ENCODE results near the gene SGF29.
A peak's percentile ranks its signal among the peaks of the same experiment; 100 is the strongest.
"Not testable (repeated sequence)": the region's sequence is repeated elsewhere in the genome, so short reads cannot be mapped to it uniquely, and the experiment has no call there.

SGF29 gene

DNA sequence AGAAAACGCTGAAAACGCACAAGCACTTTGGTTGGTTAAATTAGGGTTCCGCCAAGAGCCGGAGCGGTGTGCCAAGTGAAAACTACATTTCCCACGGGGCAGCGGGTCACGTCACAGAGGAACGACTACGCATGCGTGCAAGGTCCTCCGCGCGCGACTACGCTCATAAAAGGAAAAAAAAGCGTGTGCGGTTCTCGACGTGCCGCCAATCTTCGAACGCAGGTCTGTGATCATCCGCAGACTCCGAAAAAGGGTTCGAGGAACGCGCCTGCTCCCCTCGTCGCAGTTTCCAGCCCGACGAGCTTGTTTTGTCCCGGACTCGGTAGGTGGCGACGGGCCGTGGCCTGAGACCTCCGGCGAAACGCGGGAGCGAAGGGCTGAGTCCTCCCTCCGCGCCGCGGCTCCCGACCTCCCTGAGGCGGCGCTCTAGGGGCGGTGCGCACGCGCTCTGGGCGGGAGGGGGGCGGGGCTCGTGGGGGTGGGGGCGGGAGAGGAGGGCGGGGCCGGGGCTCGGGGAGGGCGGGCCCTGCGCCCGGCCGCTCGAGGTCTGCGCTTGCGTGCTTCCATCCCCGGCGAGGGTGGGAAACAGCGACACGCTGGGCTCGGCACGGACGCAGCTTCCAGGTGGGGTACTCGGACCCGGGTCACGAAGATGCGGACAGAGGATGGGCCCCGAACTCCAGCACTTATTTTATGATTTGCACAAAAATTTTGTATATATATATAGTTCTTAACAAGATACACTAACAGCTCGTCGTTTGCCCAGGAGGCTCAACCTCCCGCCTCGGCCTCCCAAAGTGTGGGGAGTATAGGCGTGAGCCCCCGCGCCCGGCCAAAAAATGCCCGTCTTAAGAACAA, at the start of gene SGF29:
Gene SGF29, plus strand, starts transcription at position 145 of the 858 bp plus-strand sequence. CDS start 27,150 bp downstream, outside the sequence.
- peak; percentile 94 for DNase-seq (ENCODE audit: low spot score)

- DNase-seq (ENCODE audit: low spot score) = no peak
Measured at GRCh38 chr16:28504707-28505404, 48.9 kb upstream of the SGF29 start.

DNA sequence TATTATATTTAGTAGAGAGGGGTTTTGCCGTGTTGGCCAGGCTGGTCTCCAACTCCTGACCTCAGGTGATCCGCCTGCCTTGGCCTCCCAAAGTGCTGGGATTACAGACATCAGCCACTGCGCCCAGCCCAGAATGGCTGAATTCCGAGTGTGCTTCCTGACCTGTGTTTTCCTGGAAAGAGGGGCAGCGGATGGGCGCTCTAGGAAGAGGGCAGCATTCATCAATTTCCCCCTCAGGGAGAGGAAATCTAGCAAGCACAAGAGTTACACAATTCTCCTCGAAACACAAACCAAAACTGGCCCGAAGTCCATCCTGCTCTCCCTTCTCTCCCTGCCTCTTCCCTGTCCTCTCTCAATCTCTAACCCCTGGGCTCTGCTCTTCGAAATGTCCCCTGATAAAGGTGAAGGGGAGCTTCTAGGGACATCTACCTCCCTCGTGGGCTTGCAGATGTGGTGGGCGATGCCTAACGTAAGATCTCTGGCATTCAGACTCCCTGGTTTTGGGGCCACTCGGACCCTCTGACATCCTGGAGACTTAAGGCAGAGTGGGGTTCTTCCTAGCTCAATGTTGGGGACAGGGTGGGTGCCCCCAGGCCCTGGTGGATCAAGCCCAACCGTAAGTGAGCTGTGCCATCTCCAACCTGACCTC, 48.1 kb upstream of the SGF29 start:
- DNase-seq (ENCODE audit: low spot score) = no peak

GRCh38 chr16:28511031-28511430, 42.7 kb upstream of the SGF29 start:
- DNase-seq (ENCODE audit: low spot score) = no peak

DNA sequence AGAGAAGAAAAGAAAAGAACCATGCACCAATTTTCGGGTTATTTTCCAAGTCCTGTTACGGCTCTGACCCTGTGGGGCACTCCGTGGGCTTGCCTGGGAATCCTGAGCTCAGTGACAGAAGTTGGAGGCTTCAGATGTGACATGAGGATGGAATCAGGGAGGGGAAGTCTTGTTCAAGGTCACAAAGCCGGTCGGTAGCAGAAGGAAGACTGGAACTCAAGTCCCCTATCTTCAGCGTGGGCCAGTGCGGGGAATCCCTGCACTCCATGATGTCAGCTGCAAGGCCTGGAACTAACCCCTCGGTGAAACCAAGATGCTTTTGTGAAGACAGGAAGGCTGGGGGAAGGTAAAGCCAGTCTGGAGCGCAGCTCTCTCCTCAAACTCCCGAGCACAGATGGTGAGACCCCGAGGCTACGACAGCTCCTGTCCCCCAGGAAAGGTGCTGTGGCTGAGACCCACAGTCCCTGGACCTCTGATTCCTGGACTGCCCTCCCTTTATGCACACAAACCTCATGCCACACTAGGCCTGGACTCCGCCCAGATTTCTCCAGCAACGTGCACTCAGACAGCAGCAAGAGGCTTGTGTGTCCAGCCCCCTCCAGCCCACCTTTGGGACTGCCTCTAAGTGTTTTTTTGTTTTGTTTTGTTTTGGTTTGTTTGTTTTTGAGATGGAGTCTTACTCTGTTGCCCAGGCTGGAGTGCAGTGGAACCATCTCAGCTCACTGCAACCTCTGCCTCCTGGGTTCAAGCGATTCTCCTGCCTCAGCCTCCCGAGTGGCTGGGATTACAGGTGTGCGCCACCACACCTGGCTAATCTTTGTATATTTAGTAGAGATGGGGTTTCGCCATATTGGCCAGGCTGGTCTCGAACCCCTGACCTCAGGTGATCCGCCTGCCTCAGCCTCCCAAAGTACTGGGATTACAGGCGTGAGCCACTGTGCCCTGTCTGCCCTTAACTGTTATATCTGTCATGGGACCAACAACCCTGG, 41.6 kb upstream of the SGF29 start:
- DNase-seq (ENCODE audit: low spot score) = no peak

DNA sequence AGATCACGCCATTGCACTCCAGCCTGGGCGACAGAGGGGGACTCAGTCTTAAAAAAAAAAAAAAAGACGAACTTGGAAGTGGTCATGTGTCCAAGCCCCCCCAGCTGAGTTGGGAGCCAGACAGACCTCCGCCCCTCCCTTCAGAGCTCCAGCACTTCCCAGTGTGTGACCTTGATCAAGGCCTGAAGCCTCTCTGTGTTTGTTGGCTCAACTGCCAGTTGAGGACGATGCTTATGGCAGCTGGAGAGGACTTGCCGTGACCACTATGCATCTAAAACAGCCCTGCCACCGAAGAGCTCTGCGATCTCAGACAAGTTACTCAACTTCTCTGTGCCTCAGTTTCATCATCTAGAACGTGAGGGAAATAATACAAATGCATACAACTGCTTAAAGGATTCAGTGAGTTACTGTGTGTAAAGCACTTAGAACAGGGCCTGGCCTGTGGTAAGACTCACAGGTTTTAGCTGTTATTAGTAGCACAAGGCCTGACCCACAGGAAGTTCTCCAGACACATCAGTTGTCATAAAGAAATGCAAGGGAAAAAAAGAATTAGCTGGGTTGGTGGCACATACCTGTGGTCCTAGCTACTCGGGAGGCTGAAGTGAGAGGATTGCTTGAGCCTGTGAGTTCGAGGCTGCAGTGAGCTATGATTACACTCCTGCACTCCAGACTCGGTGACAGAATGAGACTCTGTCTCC, 40.1 kb upstream of the SGF29 start:
- no peak for DNase-seq (ENCODE audit: low spot score)

DNA sequence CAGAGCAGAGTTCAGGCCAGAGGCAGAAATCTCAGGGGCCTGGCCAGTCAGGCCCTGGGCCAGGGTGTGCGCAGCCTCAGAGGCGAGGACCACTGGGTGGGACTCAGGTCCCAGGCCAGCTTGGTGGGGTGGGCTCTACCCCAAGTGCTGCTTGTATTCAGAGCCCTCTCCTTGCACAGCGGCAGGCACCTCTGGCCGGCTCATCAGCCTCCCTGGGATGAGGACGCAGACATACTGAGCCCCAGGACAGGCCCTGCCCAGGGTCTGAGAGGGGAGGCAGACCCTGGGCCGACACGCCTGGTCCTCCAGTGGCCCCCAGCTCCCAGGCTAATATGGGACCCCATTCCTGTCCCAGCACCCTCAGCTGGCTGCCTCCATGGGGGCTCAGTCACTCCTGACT, 39.5 kb upstream of the SGF29 start:
- DNase-seq (ENCODE audit: low spot score) = no peak

DNA sequence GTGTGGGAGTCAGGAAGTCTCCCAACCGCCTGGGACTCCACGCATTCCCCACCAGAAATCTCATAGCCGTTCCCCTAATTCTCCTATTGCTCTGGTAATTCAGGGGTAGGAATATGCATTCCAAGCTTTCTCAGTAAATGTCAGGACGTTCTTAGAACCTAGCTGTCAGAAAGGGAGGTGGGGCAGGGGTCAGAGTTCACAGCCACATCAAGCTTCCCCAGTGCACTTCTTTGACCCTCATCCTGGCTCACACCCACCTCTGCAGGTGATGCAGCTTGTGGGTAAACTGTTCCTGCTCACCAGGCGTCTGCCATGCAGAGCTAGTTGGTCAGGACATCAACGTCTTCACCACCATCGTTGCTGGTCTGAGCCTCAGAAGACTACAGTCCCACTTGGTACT, 33.0 kb upstream of the SGF29 start:
- no peak for DNase-seq (ENCODE audit: low spot score)

DNA sequence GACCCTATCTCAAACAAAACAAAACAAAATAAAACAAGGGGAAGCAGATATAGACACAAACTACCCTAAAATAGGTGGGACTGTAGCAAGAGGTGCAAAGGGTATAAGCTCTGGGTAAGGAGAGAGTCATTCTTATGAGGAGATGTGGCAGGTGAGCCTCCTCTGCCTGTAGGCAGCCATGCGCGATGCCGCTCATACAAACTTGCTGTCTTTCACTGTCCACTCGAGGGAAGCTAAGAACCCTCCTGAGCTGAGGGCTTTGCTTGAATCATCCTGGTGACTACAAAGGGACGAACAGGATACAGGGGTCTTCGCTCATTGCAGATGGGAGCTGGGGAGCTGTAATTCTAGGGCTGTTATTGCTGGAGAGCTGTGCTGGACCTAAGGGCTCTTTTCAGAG, 32.3 kb upstream of the SGF29 start:
- DNase-seq (ENCODE audit: low spot score) = no peak

DNA sequence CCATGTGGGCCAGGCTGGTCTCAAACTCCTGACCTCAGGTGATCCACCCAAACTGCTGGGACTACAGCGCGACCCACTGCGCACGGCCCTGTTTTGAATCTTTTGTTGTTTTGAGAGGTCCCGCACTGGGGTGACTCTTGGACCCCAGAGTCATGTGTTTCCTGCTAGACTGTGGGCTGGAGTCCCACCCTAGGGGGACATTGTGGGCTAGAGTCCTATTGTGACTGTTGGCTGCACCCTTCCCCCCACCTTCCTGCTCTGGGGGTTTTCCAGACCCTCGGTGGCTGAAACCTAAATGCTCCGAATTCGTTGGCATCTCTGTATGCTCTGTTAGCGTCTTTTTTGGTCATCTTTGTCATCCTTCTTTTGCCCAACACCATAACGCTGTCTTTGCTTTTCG, 30.9 kb upstream of the SGF29 start:
- DNase-seq (ENCODE audit: low spot score) = no peak

DNA sequence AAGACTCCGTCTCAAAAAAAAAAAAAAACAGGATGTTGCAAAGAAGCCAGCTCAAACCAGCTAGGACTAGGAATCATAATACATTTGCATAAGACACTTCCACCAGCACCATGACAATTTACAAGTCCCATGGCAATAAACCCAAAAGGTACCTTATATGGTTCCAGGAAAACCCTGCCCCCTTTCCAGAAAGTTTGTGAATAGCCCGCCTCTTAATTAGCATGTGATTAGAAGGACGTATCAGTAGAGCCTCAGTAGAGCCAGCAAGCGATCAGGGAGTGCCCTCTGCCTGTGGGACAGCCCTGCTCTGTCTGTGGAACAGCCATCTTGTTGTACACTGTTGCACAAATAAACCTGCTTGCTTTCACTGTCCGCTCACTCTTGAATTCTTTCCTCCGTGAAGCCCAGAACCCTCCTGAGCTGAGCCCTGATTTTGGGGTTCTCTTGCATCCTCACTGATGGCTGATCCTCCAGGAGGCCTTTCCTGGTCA, 29.0 kb upstream of the SGF29 start:
- DNase-seq (ENCODE audit: low spot score) = no peak

DNA sequence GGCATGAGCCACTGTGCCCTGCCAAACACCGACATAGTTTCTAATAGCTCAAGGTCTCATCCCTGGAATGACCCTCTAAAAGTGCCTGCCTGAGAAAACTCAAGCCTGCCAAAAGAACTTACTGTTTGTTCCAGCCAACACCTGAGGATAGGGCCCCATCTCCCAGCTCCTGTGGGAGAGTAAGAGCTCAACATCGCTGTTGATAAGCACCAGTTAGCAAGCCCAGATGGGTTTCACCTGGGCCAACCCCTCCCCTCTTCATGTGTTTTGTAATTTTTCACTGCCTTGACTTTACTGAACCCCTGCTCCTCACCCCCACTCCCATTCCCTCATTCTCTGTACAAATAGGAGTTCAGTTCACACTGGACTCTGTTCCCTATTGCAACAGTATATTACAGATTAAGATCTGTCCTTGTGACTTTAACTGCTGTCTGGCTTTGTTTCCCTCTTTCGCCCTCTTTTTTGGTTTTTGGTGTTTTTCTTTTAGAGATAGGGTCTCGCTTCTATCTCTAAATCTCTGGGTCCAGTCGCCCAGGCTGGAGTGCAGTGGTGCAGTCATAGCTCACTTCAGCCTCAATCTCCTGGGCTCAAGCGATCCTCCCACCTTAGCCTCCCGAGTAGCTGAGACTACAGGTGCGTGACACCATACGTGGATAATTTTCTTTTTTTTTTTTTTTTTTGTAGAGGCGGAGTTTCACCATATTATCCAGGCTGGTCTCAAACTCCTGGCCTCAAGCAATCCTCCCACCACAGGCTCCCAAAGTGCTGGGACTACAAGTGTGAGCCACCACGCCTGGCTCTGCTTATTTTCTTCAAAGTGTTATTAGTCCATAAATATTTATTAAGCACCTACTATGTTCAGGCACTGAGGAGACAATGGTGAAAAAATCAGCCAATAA, 27.3 kb upstream of the SGF29 start:
- DNase-seq (ENCODE audit: low spot score) = no peak

GRCh38 chr16:28527100-28527785, 26.5 kb upstream of the SGF29 start:
- DNase-seq (ENCODE audit: low spot score) = not testable (repeated sequence)

- DNase-seq (ENCODE audit: low spot score) = no peak
Measured at GRCh38 chr16:28527985-28528384, 25.7 kb upstream of the SGF29 start.

DNA sequence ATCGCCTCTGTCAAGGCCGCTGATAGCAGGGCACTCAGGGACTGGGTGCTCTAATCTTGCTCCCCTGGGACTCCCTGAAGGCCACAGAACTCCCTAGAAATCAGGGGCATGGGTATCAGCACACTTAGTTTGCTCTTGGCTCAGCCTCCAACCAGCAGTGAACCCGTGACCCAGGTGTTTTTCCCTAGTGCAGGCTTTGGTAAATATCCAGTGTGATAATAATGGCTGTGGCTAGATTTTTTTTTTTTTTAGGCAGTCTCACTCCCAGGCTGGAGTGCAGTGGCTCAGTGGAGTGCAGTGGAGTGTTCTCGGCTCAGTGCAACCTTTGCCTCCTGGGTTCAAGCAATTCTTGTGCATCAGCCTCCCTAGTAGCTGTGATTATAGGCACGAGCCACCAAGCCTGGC, 25.3 kb upstream of the SGF29 start:
- no peak for DNase-seq (ENCODE audit: low spot score)

DNA sequence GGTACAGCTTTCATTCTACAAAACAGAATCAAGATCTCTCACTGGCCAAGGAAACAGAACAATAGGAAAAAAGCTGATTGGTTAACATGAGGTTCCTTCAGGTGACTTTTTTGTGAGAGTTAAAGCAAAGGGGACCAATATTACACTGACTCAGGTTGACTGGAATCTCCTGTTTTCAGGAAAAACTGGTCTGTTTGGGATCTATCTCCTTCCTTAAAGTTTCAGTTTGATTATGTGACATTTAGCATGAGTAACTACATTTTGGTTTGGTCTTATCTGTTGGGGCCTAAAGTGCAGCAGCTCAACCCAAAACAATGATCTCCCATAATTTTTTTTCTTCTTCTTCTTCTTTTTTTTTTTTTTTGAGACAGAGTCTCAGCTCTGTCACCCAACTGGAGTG, 24.6 kb upstream of the SGF29 start:
- DNase-seq (ENCODE audit: low spot score) = no peak

DNA sequence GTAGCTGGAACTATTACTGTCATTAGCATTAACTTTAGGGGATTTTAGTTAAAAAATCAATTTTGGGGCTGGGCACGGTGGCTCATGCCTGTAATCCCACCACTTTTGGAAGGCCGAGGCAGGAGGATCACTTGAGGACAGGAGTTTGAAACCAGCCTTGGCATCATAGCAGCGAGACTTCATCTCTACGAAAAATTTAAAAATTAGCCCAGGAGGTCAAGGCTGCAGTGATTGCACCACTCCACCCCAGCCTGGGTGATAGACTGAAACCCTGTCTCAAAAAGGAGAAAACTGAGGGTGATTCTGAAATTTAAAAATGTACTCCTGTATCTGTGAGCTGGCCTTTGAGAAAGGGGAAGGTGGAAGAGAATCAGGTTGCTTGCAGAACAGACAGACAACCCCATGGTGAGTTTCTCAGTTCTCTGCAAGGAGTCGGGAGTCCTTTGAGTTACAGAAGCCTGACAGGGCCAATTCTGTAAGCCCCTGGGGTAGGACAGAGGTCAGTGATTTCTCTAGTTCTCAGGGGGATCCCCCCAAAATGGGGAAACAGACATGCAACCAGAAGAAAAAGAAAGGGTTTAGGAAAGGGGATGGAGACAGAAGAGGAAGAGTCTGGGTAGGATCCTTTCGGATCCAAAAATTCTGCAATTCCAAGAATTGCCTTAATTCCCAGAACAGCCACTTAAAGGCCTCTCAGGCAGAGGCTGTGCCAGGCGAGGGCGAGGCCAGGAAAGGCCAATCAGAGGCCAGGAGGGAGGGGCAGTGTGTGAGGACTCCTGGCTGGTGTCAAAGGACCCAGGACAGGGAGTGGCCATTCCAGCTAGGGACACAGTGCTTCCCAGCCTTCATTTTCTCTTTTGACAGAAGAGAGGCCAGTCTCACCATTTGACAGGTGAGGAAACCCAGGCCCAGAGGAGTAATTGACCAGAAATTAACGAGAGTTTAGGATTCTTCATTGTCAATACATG, 21.7 kb upstream of the SGF29 start:
- DNase-seq (ENCODE audit: low spot score) = no peak

Data from hematopoietic multipotent progenitor cell treated with erythropoietin and hydrocortisone succinate and interleukin-3 and kit ligand, for 17 days (in vitro differentiated cells).